HepG2 (cell line): ENCODE measurements around the gene ZCCHC24. TPM values are rescaled to one million over a fixed set of nuclear protein-coding genes. Genes with fewer than 3 reads are reported as not detected.
A peak's percentile ranks its signal among the peaks of the same experiment; 100 is the strongest.

ENCODE experiments used
- ATAC-seq: fragments of 200-7000 bp; cut with Tn5 transposase; 3 replicates; pipeline ENCODE4 v1.9.1; 2020; ENCODE audit warnings: mild to moderate bottlenecking, moderate library complexity
- BruUV-seq: library from RNA; stranded (reverse); fragments of 400-500 nt; replicated peaks from 2 replicates; lab custom pipeline; 2021; lab: Mats Ljungman, UMichigan
- CTCF ChIA-PET: fragments of 300-600 bp; formaldehyde crosslinking; extraction: SDS; loops from one replicate; lab custom pipeline; 2021; ENCODE audit warnings: low total read pairs, inconsistent platforms, low intra/inter-chr PET ratio; lab: Yijun Ruan, JAX
- POLR2A ChIA-PET: fragments of 350-600 bp; sonication (Branson Sonifier 250); formaldehyde crosslinking; loops from one replicate; lab custom pipeline; 2020; ENCODE audit warnings: antibody characterized with exemption, inconsistent platforms; lab: Yijun Ruan, JAX
- DNase-seq: peaks from one replicate; pipeline ENCODE4 v3.0.0-alpha.2; 2015; ENCODE audit warnings: low spot score
- FAIRE-seq: peaks from 3 replicates; lab custom pipeline; 2011; peaks lifted over from hg19 to GRCh38; lab: Jason Lieb, UNC
- H2AFZ ChIP-seq: one replicate; pipeline ENCODE4 v1.6.1; 2011; ENCODE audit warnings: low read length, inconsistent platforms
- H3K27ac ChIP-seq: fragments of 300-600 bp; 3 replicates; pipeline ENCODE4 v1.8.0; 2011; ENCODE audit warnings: mixed run types, mild to moderate bottlenecking, mixed read lengths, low read length, inconsistent platforms; ENCODE audit not compliant: insufficient read depth; ENCODE audit errors: extremely low read length
- H3K27me3 ChIP-seq, 2 experiments: fragments of 200-600 bp in 1 of 2; 2 replicates in 1 of 2; 3 replicates in 1 of 2; pipeline versions ENCODE4 v1.6.0 to v1.8.0; 2011; ENCODE audit warnings: low read length in 2 of 2, mild to moderate bottlenecking in 2 of 2, moderate library complexity in 2 of 2, inconsistent platforms in 1 of 2; ENCODE audit not compliant: insufficient read depth in 2 of 2, control insufficient read depth in 1 of 2
- H3K36me3 ChIP-seq, 2 experiments: fragments of 200-600 bp in 1 of 2; replicated peaks in 1 of 2; 2 replicates in 1 of 2; 3 replicates in 1 of 2; pipeline versions ENCODE4 v1.5.1 to v1.8.0; 2011; ENCODE audit warnings: low read length in 2 of 2, inconsistent platforms in 1 of 2; ENCODE audit not compliant: insufficient read depth in 2 of 2, control insufficient read depth in 1 of 2
- H3K4me1 ChIP-seq: 2 replicates; pipeline ENCODE4 v1.5.1; 2012; ENCODE audit warnings: low read length, inconsistent platforms; ENCODE audit not compliant: insufficient read depth
- H3K4me2 ChIP-seq: 2 replicates; pipeline ENCODE4 v1.6.0; 2011; ENCODE audit warnings: low read depth, low read length, inconsistent platforms
- H3K4me3 ChIP-seq, 3 experiments: fragments of 200-600 bp in 1 of 3; sonication (generic), shearing (Covaris generic) in 1 of 3; replicated peaks in 1 of 3; 2 replicates each; pipeline ENCODE4 v1.5.1; 2011 to 2016; ENCODE audit warnings: low read length in 3 of 3, inconsistent platforms in 2 of 3, low read depth in 2 of 3, mild to moderate bottlenecking in 2 of 3, control low read depth in 1 of 3, mixed read lengths in 1 of 3; ENCODE audit not compliant: insufficient read depth in 1 of 3
- H3K79me2 ChIP-seq: one replicate; pipeline ENCODE4 v1.6.1; 2011; ENCODE audit warnings: low read length, inconsistent platforms; ENCODE audit not compliant: insufficient read depth
- H3K9ac ChIP-seq: 2 replicates; pipeline ENCODE4 v1.6.0; 2011; ENCODE audit warnings: mild to moderate bottlenecking, low read depth, low read length, inconsistent platforms; ENCODE audit not compliant: insufficient read depth
- H3K9me3 ChIP-seq: 2 replicates; pipeline ENCODE4 v1.5.1; 2012; ENCODE audit warnings: mild to moderate bottlenecking, low read length
- H4K20me1 ChIP-seq: 2 replicates; pipeline ENCODE4 v1.6.0; 2011; ENCODE audit warnings: inconsistent platforms, mild to moderate bottlenecking, low read length, moderate library complexity; ENCODE audit not compliant: insufficient read depth
- CEBPB ChIP-seq: IDR thresholded peaks from 2 replicates; pipeline ENCODE4 v1.6.1; 2011; ENCODE audit warnings: low read depth, low read length, improper control_type of control experiment, borderline replicate concordance
- EED ChIP-seq: sonication (generic); formaldehyde crosslinking; IDR thresholded peaks from 2 replicates; pipeline ENCODE4 v1.5.0; 2020; ENCODE audit warnings: mild to moderate bottlenecking, missing genetic modification reagents
- ETV5 ChIP-seq: IDR thresholded peaks from 2 replicates; pipeline ENCODE4 v1.6.1; 2018; ENCODE audit warnings: missing biosample characterization, missing genetic modification reagents, inconsistent platforms, borderline replicate concordance
- HNF4A ChIP-seq: sonication (generic); formaldehyde crosslinking; IDR thresholded peaks from 2 replicates; pipeline ENCODE4 v1.4.0; 2020; ENCODE audit warnings: missing genetic modification reagents
- IKZF1 ChIP-seq: fragments of 450-650 bp; IDR thresholded peaks from 2 replicates; pipeline ENCODE4 v1.7.1; 2016
- JUNB ChIP-seq: sonication (generic); formaldehyde crosslinking; IDR thresholded peaks from 2 replicates; pipeline ENCODE4 v1.8.0; 2022; ENCODE audit warnings: missing genetic modification reagents, mild to moderate bottlenecking, borderline replicate concordance
- MED8 ChIP-seq: sonication (generic); formaldehyde crosslinking; IDR thresholded peaks from 2 replicates; pipeline ENCODE4 v1.8.1; 2023; ENCODE audit warnings: mild to moderate bottlenecking, missing genetic modification reagents; ENCODE audit not compliant: insufficient replicate concordance
- MYC ChIP-seq: sonication (generic); formaldehyde crosslinking; IDR thresholded peaks from 2 replicates; pipeline ENCODE4 v1.9.0; 2021; ENCODE audit warnings: missing genetic modification reagents, borderline replicate concordance
- NFE2L2 ChIP-seq: fragments of 150-350 bp; IDR thresholded peaks from 2 replicates; pipeline ENCODE4 v1.6.1; 2014; ENCODE audit warnings: low read length
- STAG1 ChIP-seq: sonication (generic); formaldehyde crosslinking; IDR thresholded peaks from 2 replicates; pipeline ENCODE4 v1.4.0; 2020; ENCODE audit warnings: missing genetic modification reagents
- ZBTB34 ChIP-seq: sonication (generic); formaldehyde crosslinking; IDR thresholded peaks from 2 replicates; pipeline ENCODE4 v1.8.0; 2022; ENCODE audit warnings: mild to moderate bottlenecking, missing genetic modification reagents
- ZBTB42 ChIP-seq: sonication (generic); formaldehyde crosslinking; IDR thresholded peaks from 2 replicates; pipeline ENCODE4 v1.5.0; 2020; ENCODE audit warnings: mild to moderate bottlenecking, missing genetic modification reagents
- ZNF567 ChIP-seq: sonication (generic); formaldehyde crosslinking; IDR thresholded peaks from 2 replicates; pipeline ENCODE4 v1.8.1; 2023; ENCODE audit warnings: mild to moderate bottlenecking, missing genetic modification reagents, borderline replicate concordance
- ZNF614 ChIP-seq: IDR thresholded peaks from 2 replicates; pipeline ENCODE4 v1.6.1; 2018; ENCODE audit warnings: missing biosample characterization, missing genetic modification reagents, inconsistent platforms, borderline replicate concordance
- ZNF878 ChIP-seq: sonication (generic); formaldehyde crosslinking; IDR thresholded peaks from 2 replicates; pipeline ENCODE4 v1.8.1; 2023; ENCODE audit warnings: mild to moderate bottlenecking, missing genetic modification reagents, moderate library complexity
- WGBS: methylation state at CpG from one replicate; pipeline ENCODE4 v1.1.6; 2017; ENCODE audit warnings: low lambda C conversion rate; 5-methylcytosine and 5-hydroxymethylcytosine counted together
- in situ Hi-C: cut with HindIII; loops from 2 replicates; pipeline ENCODE4 v1.10.0; 2017; ENCODE audit warnings: low pct_unique_long_range_greater_than_20kb; ENCODE audit not compliant: extremely low pct_ligation_motif_present
- intact Hi-C: fragments of 100-400 bp; cut with micrococcal nuclease; formaldehyde crosslinking; loops from one replicate; pipeline ENCODE4 v1.10.0; 2022; ENCODE audit not compliant: unreplicated experiment
- polyA plus RNA-seq, 8 experiments: library from polyadenylated mRNA; depleted of rRNA in 3 of 8; stranded (reverse) in 7 of 8; unstranded in 1 of 8; fragments of >200 nt; fragmentation: Illumina TruSeq in 4 of 8; extraction: Trizol in 4 of 8; gene quantifications; 2 replicates each; pipeline versions ENCODE4 v1.2.1 to v1.2.3, GENCODE V29; 2011 to 2016; ENCODE audit warnings: low read depth in 4 of 8, missing spikeins in 1 of 8, mixed read lengths in 1 of 8; ENCODE audit not compliant: insufficient read depth in 1 of 8
- total RNA-seq, 5 experiments: library from RNA; depleted of rRNA; stranded (reverse); fragments of >200 nt; fragmentation: Illumina TruSeq; extraction: Trizol; gene quantifications; 2 replicates each; pipeline ENCODE4 v1.2.3, GENCODE V29; 2016; ENCODE audit warnings: low read depth in 1 of 5

Gene ZCCHC24
- total and polyA plus RNA-seq, 2 of the 13 experiments (the other 11 are each of a cell fraction or from before 2014, with no cell fraction given): 3.1 to 7.9 TPM

- CTCF ChIA-PET: no interaction called here
- no peak for FAIRE-seq
- in situ Hi-C loops: no loop called here
Measured at GRCh38 chr10:79475877-79476276, 30.5 kb upstream of the ZCCHC24 start.

GRCh38 chr10:79475119-79475653, 29.8 kb upstream of the ZCCHC24 start:
- Histone ChIP-seq H4K20me1 (no peaks in the 10 kb centered on the region), H3K9me3 (no peaks in the 10 kb centered on the region)
- TF ChIP-seq IKZF1 (no peak), ZNF878 (CRISPR knock-in tag) (no peak), EED (no peak), ZNF614 (CRISPR knock-in tag) (no peak), NFE2L2 (peak; percentile 48; the same call in 1 of the 2 replicates), HNF4A (CRISPR knock-in tag) (no peak), CEBPB (no peak), ZNF567 (CRISPR knock-in tag) (no peak)
- TF ChIP-seq, all 625 proteins: peak for 1
- no peak for DNase-seq
- Histone ChIP-seq H2AFZ (no peak overlapping the region), H3K27ac (no peak overlapping the region), H3K79me2 (no peaks in the 10 kb centered on the region), H3K4me1 (peaks cover 14% of the 10 kb centered on the region), H3K9ac (no peak overlapping the region), H3K4me3 (no peak overlapping the region), H3K27me3 (0 out of 5 replicates have a peak, but pooled peaks cover 0 to under 1% of the 10 kb centered on the region in 2 experiments), H3K36me3 (no peaks in the 10 kb centered on the region), H3K4me2 (no peak overlapping the region)
- ChIA-PET CTCF (no interaction called here), POLR2A (no interaction called here)
- no peak for ATAC-seq
- no TSS peak for BruUV-seq
- WGBS: 47% methylated on average over 7 of the region's 7 CpGs
- in situ Hi-C loops (no loop called here), intact Hi-C loops (no loop called here)
- FAIRE-seq: no peak

More at GRCh38 chr10:79475877-79476276, 30.5 kb upstream of the ZCCHC24 start:
- H4K20me1 ChIP-seq: no peaks in the 10 kb centered on the region
- H3K4me2 ChIP-seq: no peak overlapping the region
- TF ChIP-seq ZBTB34 (CRISPR knock-in tag): no peak
- TF ChIP-seq ZBTB42 (CRISPR knock-in tag): no peak
- no peak for TF ChIP-seq MYC
- TF ChIP-seq JUNB (CRISPR knock-in tag): no peak
- no peak for TF ChIP-seq MED8
- no peak for TF ChIP-seq ETV5 (CRISPR knock-in tag)
- TF ChIP-seq STAG1 (CRISPR knock-in tag): no peak
- no peaks in the 10 kb centered on the region for H3K36me3 ChIP-seq
- no peak overlapping the region for H3K4me3 ChIP-seq
- no peaks in the 10 kb centered on the region for H3K27me3 ChIP-seq
- no peak overlapping the region for H3K27ac ChIP-seq
- H3K79me2 ChIP-seq: no peaks in the 10 kb centered on the region
- intact Hi-C loops: no loop called here
- no TSS peak for BruUV-seq
- ATAC-seq: no peak
- H3K9ac ChIP-seq: no peak overlapping the region
- WGBS: 40% methylated on average over 3 of the region's 3 CpGs
- POLR2A ChIA-PET: no interaction called here
- no peak overlapping the region for H2AFZ ChIP-seq
- no peaks in the 10 kb centered on the region for H3K9me3 ChIP-seq
- DNase-seq: no peak
- H3K4me1 ChIP-seq: peaks cover 14% of the 10 kb centered on the region
